Stimulated activated naive CD8-positive, alpha-beta T cell treated with anti-CD3 and anti-CD28 coated beads, Interleukin-15, Interleukin-2, amounts not matched to agents 100 U/mL and 50 U/mL, for 24 hours (primary cell): ENCODE results near the gene TMEM183A.

Experiments
- ATAC-seq: fragments of 150-1000 bp; cut with Tn5 transposase; one replicate; pipeline ENCODE4 v1.10.0; 2021
- DNase-seq: peaks from one replicate; pipeline ENCODE4 v3.0.0; 2021

TMEM183A gene

GRCh38 chr1:203028784-203029553 is 21.8 kb downstream of the TMEM183A start:
- ATAC-seq (no peak), DNase-seq (no peak)

GRCh38 chr1:203031467-203031866 is 24.3 kb downstream of the TMEM183A start:
- no peak for DNase-seq
- no peak for ATAC-seq

DNA sequence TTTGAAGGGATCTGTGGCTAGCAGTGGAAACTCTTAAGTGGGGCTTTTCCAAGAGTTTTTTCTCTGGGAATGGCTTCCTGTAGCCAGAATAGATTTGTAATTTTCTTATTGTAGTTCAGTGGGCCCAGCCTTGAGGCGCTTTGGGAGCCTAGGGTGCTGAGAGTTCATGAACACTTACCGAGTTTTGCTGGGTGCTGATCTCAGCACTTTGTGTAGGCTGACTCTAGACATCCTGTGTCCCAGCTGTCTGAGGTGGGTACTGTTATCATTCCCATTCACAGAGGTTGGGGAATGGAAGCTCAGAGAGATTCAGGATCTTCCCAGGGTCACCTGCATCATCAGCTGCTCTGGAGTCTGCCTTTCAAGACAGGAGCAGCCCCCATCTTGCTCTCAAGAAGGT is 26.1 kb downstream of the TMEM183A start:
- DNase-seq = no peak
- no peak for ATAC-seq

GRCh38 chr1:203033917-203034316 is 26.7 kb downstream of the TMEM183A start:
- DNase-seq (no peak), ATAC-seq (no peak)

- ATAC-seq (no peak), DNase-seq (no peak)
Observed at GRCh38 chr1:203034422-203035110, 27.4 kb downstream of the TMEM183A start.

- no peak for ATAC-seq
- DNase-seq = no peak
Observed at GRCh38 chr1:203035111-203036000, 28.2 kb downstream of the TMEM183A start.

DNA sequence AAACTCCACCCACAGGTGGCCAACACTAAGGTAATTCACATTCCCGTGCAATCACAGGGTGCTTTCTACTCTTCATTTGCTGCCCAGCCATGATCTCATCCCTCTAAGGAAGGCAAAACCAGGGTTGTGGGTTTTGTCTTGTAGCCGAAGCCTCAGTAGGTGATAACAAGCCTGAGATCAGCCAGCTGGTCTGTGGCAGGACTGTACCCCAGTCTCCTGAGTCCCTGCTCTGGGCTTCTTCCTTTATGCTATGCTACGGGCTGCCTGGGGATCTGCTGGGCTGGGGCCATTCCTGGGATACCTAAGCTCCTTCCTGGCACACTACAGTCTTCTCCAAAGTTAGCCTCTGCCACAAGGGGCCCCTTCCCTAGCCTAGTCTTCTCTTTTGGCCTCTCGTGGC is 29.0 kb downstream of the TMEM183A start:
- DNase-seq = no peak
- no peak for ATAC-seq

DNA sequence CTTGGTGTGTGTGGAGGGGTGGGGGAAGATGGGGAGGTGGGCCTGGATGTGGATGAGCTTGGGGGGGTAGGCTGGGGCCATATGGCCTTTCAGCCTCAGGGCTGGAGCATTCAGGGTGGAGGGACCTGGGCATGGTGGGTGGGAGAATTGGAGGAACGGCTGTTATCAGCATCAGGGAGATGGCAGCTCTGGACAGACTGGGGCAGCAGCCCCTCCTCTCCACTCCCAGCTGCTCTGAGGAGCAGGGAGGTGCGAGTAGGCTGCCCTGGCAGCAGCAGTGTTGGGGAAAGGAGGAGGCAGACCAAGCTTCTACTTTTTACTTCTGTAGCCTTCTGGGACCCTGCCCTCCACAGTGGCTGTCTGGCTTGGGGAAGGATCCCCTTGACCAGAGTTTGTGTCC is 29.4 kb downstream of the TMEM183A start:
- ATAC-seq = no peak

DNA sequence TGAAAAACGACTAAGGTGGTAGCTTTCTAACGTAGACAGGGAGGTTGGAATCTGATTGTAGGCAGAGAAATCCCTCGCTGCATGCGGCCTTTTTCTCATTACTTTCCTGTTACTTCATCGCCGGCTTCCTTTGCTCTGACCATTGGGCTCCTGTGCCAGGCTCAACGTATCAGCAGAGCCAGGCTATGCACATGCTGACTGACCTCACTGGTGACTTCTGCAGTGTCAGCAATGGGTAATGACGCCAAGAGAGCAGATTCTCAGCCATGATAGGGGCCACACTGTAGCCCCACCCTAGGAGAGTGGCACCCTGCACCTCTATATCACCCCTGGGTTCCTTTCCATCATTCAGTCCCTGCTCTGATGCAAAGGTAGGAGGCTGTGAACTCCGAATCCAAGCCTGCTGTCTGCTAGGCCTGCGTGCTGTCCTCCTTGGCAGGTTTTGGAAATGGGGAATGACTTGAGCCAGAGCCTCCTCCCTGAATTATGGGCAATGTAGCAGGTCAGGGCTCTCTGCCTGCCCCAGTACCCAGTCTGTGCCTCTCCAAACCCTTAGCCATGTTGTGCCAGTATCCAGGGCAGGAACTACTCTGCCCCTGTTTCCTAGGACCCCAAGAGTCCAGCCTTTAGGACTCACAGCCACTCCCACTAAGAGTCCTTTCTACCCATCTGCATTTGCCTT is 30.5 kb downstream of the TMEM183A start:
- ATAC-seq (no peak), DNase-seq (no peak)

More for the DNA sequence above, 29.4 kb downstream of the TMEM183A start:
- no peak for DNase-seq

DNA sequence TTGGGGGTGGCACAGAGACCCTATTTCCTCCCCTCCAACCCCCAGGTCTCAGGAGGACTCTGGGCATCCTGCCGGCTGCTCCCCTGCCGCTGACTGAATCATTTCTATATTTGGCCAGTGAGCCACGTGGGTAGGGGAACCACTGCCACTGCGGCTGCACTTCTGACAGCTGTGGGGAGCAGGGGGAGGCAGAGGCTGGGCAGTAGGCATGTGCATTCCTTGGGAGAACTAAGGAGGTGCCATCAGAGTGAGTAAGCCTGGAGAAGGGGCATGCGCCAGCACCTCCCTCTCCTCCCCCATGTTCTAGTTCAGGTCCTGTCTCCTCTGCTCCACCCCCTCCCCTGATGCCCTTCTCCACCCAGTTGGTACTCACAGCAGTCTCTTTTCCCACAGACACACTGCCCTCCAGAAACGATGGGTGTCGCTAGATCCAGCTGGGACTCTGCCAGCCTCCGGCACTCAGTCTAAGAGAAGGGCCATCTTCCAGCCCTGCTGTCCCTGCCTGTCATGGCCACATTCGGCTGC is 31.1 kb downstream of the TMEM183A start:
- no peak for ATAC-seq
- DNase-seq = no peak

DNA sequence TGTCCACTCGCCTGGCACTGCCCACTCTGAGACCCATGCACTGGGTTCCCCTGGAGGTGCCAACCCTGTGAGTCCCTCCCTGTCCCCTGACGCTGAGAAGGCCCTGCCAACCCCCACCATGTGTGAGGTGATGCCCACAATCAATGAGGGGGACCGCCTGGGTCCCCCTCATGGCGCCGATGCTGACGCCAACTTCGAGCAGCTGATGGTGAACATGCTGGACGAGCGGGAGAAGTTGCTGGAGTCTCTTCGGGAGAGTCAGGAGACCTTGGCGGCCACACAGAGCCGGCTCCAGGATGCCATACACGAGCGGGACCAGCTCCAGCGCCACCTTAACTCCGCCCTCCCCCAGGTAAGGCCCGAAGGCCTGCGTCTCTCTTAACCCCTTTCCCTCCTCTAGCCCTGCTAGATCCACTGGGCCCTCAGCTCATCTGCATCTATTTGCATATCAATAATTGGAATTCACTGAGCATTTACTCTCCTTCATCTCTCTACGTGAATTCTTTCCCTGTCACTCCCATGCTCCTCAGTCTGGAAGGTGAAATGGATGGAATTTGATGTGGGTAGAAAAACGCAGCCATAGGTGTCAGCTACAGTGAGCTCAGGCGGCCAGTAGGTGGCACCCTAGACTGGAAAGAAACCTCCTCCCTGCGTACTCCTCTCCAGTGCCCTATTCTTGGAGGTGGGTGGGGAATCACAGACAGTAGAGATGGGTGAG is 31.9 kb downstream of the TMEM183A start:
- DNase-seq (peak; percentile 68), ATAC-seq (peak; percentile 72)

GRCh38 chr1:203039609-203040512 is 32.7 kb downstream of the TMEM183A start:
- DNase-seq = no peak
- no peak for ATAC-seq

DNA sequence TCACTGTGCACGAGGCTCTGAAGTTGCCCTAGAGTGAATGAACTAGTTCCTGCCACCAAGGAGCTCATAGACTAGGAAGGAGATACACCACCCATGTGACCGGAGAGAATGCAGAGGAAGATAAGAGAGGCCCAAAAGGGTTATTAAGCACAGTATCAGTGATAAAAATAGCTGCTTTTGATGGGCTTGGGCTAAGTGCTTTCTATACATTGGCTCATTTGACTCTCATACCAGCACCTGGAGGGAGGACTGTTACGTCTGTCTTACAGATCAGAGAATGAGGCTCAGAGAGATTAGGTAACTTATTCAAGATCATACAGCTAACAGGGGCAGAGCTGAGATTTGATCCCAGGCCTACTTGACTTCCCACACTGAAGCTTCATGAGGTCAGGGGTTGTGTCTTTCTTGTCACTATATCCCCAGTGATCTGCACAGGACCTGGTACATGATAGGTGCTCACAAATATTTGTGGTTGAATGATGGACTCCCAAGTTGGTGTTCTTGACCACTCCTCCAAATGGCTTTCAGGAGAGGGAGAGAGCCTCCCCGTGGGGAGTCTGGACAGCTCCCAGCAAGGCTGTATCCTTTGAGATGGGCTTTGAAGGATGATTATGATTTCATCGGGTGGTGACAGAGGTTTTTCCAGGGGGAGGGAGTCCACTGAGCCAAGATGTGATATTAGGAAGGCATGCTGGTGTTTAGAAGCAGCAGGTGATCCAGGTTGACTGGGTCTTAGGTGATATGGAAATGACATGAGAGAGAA is 33.5 kb downstream of the TMEM183A start:
- ATAC-seq (no peak), DNase-seq (no peak)

- ATAC-seq (no peak), DNase-seq (no peak)
Observed at GRCh38 chr1:203041351-203041932, 34.3 kb downstream of the TMEM183A start.

DNA sequence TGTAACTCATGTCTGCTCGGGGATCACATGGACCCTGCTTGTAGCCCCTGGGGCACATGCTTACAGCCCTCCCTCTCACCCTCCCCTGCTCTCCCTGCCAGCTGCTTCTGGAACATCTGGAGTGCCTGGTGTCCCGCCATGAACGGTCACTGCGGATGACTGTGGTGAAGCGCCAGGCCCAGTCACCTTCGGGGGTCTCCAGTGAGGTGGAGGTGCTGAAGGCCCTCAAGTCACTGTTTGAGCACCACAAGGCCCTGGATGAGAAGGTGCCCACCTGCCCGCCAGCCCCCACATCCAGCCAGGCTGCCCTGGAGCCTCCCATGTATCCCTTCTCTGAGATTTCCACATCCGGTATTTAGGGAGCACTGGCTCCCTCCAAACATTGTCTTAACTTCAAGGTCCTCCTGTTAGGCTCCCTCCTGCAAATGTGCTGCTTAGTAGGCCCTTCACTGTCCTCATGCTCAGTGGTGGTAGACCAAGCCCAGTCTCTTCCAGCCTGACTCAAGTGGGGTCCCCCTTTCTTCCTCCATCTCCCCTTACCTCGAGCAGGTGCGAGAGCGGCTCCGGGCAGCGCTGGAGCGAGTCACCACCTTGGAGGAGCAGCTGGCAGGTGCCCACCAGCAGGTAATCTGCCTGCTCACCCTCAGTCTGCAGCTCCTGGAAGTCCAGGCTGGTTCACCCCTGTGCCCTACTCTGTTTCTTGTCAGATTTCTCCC is 36.8 kb downstream of the TMEM183A start:
- DNase-seq (no peak), ATAC-seq (no peak)

DNA sequence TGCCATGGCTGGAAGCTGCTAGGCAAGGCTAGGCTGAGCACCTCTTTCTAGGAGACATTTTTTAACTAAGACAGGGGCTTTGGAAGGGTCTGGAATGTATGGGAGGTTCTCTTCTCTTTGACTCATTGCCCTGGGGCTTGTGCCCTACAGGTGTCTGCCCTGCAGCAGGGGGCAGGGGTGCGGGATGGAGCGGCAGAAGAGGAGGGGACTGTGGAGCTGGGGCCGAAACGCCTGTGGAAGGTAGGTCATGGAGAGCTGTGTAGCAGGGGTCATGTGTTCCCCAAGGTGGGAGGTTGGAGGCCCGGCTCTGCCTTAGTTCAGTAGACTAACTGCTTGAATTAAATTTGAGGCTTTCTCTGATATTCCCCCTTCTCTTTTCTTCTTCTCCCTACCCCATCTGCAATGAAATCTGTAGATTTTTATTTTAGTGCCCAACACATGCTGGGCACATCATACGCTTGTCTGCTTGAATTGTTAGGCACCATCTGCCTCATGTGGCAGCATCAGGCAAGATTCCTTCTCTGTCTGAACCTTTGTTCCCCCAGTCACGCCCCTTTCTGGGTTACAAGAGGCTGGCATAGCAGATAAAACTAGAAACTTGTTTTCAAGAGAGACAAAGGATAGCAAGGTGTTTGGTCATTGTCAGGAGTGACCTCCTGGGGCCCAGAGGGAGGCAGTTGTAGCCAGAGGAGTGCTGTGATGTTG is 37.5 kb downstream of the TMEM183A start:
- DNase-seq (no peak), ATAC-seq (no peak)

DNA sequence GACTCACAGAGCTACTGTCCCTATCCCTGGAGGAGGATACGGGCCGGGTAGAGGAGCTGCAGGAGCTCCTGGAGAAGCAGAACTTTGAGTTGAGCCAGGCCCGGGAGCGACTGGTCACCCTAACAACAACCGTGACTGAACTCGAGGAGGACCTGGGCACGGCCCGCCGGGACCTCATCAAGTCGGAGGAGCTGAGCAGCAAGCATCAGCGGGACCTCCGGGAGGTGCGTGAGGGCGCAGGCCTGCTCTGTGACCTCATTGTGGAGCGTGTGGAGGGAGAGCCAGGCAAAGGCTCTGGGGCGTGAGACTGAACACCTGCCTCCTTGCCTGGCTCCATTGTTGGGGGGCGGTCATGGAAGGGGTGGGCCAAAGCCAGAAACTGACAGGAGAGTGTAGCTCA is 38.2 kb downstream of the TMEM183A start:
- no peak for DNase-seq
- ATAC-seq = no peak
